A172 (cell line): ENCODE data around the gene CLCNKA. TPM values are rescaled to one million over a fixed set of nuclear protein-coding genes. Genes with fewer than 3 reads are reported as not detected.
"Not testable (repeated sequence)": the region's sequence is repeated elsewhere in the genome, so short reads cannot be mapped to it uniquely, and the experiment has no call there.

Source experiments
- DNase-seq: peaks from one replicate; pipeline ENCODE4 v3.0.0-alpha.2; 2015; ENCODE audit warnings: low spot score
- total RNA-seq: library from RNA; depleted of rRNA; stranded (reverse); fragments of >200 nt; shearing (Covaris generic); gene quantifications from 2 replicates; pipeline ENCODE4 v1.2.3, GENCODE V29; 2014

The CLCNKA gene
- total RNA-seq, 1 experiment from 2014 or later, result not detected

- DNase-seq, result no peak
These were observed 20.3 kb downstream of the CLCNKA start for GRCh38 chr1:16042096-16042495.

DNA sequence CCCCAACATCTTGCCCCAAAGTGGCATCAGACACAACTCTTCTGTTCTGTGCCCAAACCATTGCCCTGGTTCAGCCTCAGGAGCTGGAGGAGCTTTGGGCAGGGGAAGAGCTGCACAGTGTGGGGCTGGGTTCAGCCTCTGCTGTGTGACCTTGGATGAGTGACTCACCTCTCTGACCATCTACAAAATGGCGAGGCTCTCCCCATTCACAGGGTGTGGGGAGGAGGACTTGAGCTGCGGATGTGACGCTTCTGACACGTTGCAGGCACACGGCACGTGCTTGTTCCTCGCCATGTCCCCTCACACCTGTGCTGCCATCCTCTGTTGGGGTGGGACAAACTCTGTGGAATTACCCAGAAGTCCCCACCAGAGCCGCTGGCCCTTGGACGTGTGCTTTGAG, 20.8 kb downstream of the CLCNKA start:
- not testable (repeated sequence) for DNase-seq

DNA sequence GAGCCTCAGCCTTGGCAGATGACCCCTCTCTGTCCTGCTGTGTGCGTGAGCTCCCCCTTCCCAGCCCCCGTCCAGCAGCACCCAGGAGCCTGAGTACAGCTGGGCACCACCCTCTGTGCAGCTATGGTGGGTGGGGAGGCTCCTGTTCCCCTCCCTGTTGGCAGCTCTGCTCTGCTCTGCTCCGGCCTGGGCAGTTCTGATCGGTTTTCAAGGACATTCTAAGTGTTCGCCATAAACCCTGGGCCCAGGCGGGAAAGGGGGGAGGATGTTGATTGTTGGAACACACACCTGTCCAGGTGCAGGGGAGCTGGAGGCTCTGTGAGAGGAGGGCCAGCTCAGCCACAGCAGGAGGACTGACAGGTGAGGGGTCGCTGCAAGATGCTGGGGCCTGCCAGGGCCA, 21.7 kb downstream of the CLCNKA start, which contains the start of gene CLCNKB:
Gene CLCNKB, plus strand, starts transcription at position 262 of the 400 bp plus-strand sequence. CDS start 711 bp downstream, outside the sequence.
- no peak for DNase-seq

GRCh38 chr1:16043950-16044349, 22.1 kb downstream of the CLCNKA start:
- no peak for DNase-seq

- peak; percentile 13 for DNase-seq
These were observed 25.0 kb downstream of the CLCNKA start for GRCh38 chr1:16046842-16047241.

GRCh38 chr1:16047791-16048475, 26.1 kb downstream of the CLCNKA start:
- no peak for DNase-seq

DNA sequence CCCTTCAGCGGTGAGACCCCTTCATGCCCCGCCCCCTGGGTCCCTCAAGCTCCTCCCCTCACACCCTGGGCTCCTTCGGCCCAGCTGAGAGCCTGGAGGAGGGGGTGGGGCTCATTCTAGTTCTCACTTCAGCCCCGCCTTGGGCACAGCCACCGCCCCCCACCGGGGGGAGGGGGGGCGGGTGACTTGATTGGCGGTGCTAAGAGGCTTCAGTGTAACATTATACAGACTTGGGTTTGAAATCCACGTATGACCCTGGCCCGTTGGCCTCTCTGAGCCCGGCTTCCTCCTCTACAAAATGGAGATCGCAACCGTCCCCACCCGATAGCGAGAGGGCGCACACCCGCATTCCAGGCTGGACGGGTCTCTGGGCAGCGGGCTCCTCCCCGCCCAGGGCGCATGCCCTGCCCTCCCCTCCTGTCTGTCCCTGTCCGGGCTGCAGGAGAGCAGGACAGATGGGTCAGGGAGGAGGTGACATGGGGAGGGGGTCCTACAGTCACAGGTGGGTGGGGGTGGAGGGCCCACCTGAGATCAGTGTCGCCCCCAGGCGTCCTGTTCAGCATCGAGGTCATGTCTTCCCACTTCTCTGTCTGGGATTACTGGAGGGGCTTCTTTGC, 26.8 kb downstream of the CLCNKA start:
- no peak for DNase-seq

DNA sequence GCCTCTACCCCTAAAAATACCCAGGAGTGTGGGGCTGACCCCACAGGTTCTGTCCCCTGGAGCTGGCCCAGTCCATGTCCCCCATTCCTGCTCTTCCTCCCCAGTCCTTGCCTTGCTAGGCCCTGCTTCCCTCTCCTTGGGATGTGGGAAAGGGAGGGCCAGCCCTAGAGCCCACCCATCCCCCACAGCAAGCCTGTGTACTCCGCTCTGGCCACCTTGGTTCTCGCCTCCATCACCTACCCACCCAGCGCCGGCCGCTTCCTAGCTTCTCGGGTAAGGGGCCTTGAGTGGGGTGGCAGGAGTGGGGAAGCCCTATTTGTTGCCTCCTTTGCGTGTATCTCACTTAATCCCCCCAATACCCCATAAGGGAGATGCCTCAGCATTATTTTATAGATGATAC, 28.5 kb downstream of the CLCNKA start:
- DNase-seq, result no peak

GRCh38 chr1:16051039-16051438, 29.2 kb downstream of the CLCNKA start:
- no peak for DNase-seq

DNA sequence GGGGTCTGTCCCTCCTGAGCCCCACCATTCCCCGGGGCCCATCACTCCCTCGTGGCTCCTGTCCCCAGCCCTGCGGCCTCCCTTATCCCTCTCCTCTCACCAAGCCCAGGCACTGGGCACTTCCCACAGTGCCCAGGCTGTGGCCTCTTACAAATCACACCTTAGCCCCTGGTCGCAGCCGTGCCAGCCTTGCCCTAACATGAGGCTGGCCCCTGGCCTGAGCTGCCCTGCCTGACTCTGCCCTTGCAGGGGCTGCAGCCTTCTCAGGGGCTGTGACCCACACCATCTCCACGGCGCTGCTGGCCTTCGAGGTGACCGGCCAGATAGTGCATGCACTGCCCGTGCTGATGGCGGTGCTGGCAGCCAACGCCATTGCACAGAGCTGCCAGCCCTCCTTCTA, 30.1 kb downstream of the CLCNKA start:
- not testable (repeated sequence) for DNase-seq

- no peak for DNase-seq
These were observed 32.1 kb downstream of the CLCNKA start for GRCh38 chr1:16053781-16054502.

DNA sequence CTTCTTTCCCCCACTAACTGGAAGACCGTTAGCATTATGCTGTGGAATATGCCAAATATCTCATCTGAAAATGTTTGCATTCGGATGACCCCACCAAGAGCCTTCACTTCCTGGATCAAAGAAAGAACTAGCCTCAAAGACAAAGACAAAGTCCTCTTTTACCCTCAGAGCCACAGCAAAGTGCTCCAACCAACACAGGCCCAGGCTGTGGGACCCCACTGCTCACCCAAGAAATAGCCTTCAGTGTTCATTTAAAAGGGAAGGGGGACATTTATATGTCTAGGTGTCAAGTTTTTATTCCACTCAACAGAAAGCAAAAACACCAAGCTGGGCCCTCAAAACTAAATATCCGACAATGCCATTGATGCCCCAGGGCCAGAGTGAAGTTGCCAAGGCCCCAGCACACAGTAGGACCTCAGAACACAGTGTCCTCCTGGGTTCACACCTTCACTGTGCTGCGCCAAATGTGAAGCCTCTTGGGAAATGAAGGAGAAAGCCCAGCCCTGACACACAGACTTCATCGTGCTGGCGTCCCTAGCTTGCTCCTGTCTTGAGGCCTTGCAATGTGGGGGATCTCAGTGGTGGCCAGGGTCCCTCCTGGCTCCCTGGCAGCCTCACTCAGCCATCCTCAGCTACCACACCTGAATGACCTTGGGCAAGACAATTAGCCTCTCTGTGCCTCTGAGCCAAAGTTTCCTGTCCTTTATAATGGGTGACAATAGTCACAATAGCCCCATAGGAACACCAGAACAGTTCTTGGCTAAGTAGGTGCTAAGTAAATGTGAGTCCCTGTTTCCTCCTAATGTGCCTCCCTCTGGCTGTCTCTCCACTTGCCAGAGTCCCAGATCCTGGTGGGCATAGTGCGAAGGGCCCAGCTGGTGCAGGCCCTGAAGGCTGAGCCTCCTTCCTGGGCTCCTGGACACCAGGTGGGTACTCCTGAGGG, 33.0 kb downstream of the CLCNKA start:
- DNase-seq, result no peak

DNA sequence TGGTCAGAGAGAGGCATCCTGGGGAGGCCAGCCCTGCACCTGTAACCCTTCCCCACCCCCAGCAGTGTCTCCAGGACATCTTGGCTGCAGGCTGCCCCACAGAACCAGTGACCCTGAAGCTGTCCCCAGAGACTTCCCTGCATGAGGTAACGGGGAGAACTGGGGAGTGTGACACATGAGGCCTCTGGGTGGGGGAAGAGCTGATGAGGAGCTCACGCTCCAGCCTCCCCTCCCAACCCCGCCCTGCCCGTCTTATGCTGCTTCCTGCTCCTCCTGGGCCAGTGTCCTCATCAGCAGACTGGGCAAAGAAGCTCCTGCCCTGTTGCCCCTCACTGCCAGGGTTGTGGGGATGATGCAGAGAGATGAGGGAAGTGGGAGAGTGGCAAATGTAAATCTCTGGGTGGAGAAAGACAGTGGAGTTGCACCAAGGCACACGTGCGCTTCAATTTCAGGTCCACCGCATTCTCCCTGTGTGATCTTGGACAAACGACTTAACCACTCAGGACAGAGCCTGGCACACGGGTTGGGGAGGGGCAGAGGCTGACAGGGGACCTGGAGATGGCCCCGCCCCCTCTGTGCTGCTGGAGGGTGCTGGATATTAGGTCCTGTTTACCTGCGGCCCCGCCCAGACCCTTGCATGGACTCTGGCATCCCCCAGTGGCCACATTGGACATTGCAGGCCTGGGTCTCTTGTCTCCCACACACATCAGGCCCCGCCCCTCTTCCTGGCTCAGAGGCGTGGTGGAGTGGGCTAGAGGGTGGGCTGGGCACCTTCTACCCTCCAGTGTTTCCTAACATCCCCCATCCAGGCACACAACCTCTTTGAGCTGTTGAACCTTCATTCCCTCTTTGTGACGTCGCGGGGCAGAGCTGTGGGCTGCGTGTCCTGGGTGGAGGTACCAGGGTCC, 34.0 kb downstream of the CLCNKA start:
- DNase-seq, result peak; percentile 59

- DNase-seq, result not testable (repeated sequence)
These were observed 34.7 kb downstream of the CLCNKA start for GRCh38 chr1:16056521-16056912.

DNA sequence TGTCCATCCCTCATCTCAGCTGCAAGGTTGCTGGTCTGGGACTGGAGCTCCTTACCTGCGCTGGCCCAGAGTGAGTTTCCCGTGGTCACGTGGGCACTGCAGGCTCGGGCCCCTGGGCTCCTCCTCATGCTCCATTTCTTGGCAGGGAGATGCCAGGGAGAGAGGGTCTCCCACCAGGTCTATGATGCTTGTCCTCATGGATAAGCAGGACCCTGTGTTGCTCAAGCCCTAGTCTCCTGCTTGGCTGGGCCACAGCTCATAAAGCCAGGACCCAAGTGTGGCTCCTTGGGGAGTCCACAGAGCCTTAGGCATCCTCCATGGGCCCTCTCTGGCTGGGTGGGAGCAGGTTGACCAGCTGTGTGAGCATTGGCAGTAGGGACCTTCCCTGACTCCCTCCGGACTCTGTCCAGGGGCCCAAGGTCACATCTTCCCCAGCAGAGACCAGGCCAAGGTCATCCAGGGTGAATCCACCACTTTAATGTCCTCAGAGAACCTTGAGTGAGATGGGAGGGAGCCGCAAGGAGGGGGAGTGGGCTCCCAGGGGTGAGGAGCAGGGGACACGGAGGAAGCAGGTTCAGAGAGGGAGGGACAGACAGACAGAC, 35.6 kb downstream of the CLCNKA start:
- DNase-seq, result not testable (repeated sequence)

DNA sequence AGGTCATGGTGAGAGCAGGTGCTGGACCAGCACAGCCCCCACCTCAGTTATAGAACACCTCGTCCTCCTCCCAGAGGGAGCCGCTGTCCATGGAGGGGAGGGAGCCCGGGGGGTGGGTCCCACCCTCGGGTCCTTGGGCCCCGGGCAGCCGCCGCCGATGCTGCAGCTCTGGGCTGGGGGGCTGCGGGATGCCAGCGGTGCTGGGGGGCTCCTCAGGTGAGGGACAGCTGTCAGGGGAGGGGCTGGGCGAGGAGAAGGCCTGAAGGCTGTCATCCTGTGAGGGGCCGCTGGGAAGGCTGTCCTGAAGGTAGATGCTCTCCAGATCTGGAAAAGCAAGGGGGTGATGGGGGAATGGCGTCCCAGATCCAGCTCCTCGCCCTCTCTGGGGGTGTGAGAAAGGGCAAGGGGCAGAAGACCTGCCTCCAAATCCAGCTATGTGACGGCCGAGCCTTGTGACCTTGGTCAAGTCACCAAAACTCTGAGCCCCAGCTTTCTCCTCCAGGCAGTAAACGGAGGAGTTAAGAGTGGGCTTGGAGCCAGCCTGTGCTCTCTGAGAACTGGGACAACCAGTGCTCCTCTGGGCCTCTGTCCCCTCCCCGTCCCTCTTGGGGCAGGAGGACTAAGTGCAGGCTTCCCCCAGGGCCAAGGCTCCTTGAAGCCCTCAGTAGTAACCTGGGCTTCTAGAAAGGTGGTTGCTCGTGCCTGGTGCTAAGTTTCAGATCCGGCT, 36.7 kb downstream of the CLCNKA start:
- not testable (repeated sequence) for DNase-seq

- DNase-seq, result no peak
These were observed 39.4 kb downstream of the CLCNKA start for GRCh38 chr1:16061266-16061665.

- DNase-seq, result not testable (repeated sequence)
These were observed 40.3 kb downstream of the CLCNKA start for GRCh38 chr1:16061989-16062686.

DNA sequence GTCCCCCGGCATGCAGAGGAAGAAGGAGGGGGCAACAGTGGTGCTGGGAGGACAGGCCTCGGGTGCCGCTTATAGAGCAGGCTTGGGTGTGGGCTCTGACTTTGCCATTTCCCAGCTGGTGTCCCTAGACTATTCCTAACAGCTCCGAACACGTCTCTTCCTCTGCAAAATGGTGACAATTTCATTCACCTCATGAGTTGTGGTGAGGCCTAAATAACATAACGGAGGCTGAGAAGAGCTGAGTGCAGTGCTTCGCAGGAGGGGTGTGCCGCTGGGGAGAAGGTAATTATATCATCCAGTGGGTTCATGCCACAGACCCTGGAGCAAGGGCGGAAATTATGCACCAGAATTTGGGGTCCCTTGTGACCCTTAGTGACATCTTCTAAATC, 40.8 kb downstream of the CLCNKA start:
- not testable (repeated sequence) for DNase-seq
